ENCODE measurements around the gene TMEM170A. TPM values are rescaled to one million over a fixed set of nuclear protein-coding genes. Genes with fewer than 3 reads are reported as not detected.

Gene TMEM170A
- total RNA-seq, 1 experiment from 2014 or later, result 31.4 TPM

GRCh38 chr16:75461575-75461974, 2.9 kb downstream of the TMEM170A start:
- Histone ChIP-seq H3K27me3 (ENCODE audit: insufficient read depth, low read depth) (no peaks in the 10 kb centered on the region), H3K27ac (no peak overlapping the region), H3K4me3 (no peak overlapping the region), H4K20me1 (ENCODE audit: insufficient read depth) (peaks cover 45% of the 10 kb centered on the region), H3K36me3 (ENCODE audit: low read depth) (0 out of 2 replicates have a peak, but pooled peaks cover 6% of the 10 kb centered on the region), H2AFZ (no peak overlapping the region), H3K9me2 (ENCODE audit: insufficient read depth) (no peaks in the 10 kb centered on the region), H3K9me3 (ENCODE audit: insufficient read depth, low read depth) (no peaks in the 10 kb centered on the region), H3K79me2 (ENCODE audit: low read depth) (peaks cover 75% of the 10 kb centered on the region), H3K4me2 (0 out of 2 replicates have a peak overlapping the region, but pooled peaks have one; percentile 3), H3K4me1 (replicated peaks; ENCODE audit: insufficient read depth) (peaks cover 18% of the 10 kb centered on the region), H3F3A (ENCODE audit: insufficient read depth, low read depth) (peaks cover 5% of the 10 kb centered on the region; the same call in 1 of the 2 replicates)
- DNase-seq, result no peak
- TF ChIP-seq EZH2 (IDR thresholded peaks at IDR 0.05; ENCODE audit: low read depth), result no peak
- ChIA-PET POLR2A (ENCODE audit: unreplicated experiment) (no interaction called here), CTCF (no interaction called here)
- intact Hi-C loops (cut with micrococcal nuclease; ENCODE audit: unreplicated experiment), result loop anchor here (10.0 kb wide), 1 partner anchor 267 kb away; no protein-coding TSS in a partner anchor
- BruUV-seq (replicated peaks), result no TSS peak

GRCh38 chr16:75460446-75460845, 4.0 kb downstream of the TMEM170A start:
- CTCF ChIA-PET, result no interaction called here
- no peak overlapping the region for H2AFZ ChIP-seq
- intact Hi-C loops (cut with micrococcal nuclease; ENCODE audit: unreplicated experiment), result loop anchor here (10.0 kb wide), 1 partner anchor 266 kb away; no protein-coding TSS in a partner anchor
- POLR2A ChIA-PET (ENCODE audit: unreplicated experiment), result no interaction called here
- 0 out of 2 replicates have a peak, but pooled peaks cover 6% of the 10 kb centered on the region for H3K36me3 ChIP-seq (ENCODE audit: low read depth)
- TF ChIP-seq CTCF (conservative IDR thresholded peaks at IDR 0.05) (no peak), EZH2 (IDR thresholded peaks at IDR 0.05; ENCODE audit: low read depth) (no peak)
- peaks cover 84% of the 10 kb centered on the region for H3K79me2 ChIP-seq (ENCODE audit: low read depth)
- H3F3A ChIP-seq (ENCODE audit: insufficient read depth, low read depth), result peaks cover 5% of the 10 kb centered on the region; the same call in 1 of the 2 replicates
- H3K4me2 ChIP-seq, result no peak overlapping the region
- no TSS peak for BruUV-seq (replicated peaks)
- H3K27ac ChIP-seq, result no peak overlapping the region
- H3K9me2 ChIP-seq (ENCODE audit: insufficient read depth), result no peaks in the 10 kb centered on the region
- H3K9me3 ChIP-seq (ENCODE audit: insufficient read depth, low read depth), result no peaks in the 10 kb centered on the region
- no peak for DNase-seq
- peaks cover 18% of the 10 kb centered on the region for H3K4me1 ChIP-seq (replicated peaks; ENCODE audit: insufficient read depth)
- no peaks in the 10 kb centered on the region for H3K27me3 ChIP-seq (ENCODE audit: insufficient read depth, low read depth)
- H4K20me1 ChIP-seq (ENCODE audit: insufficient read depth), result peaks cover 51% of the 10 kb centered on the region
- no peak overlapping the region for H3K4me3 ChIP-seq

GRCh38 chr16:75459691-75460090, 4.8 kb downstream of the TMEM170A start:
- TF ChIP-seq CTCF (conservative IDR thresholded peaks at IDR 0.05) (no peak), EZH2 (IDR thresholded peaks at IDR 0.05; ENCODE audit: low read depth) (no peak)
- Histone ChIP-seq H3K9me2 (ENCODE audit: insufficient read depth) (no peaks in the 10 kb centered on the region), H3K36me3 (ENCODE audit: low read depth) (0 out of 2 replicates have a peak, but pooled peaks cover 6% of the 10 kb centered on the region), H3K9me3 (ENCODE audit: insufficient read depth, low read depth) (no peaks in the 10 kb centered on the region), H3F3A (ENCODE audit: insufficient read depth, low read depth) (no peaks in the 10 kb centered on the region), H2AFZ (no peak overlapping the region), H3K4me2 (no peak overlapping the region), H3K79me2 (ENCODE audit: low read depth) (peaks cover 89% of the 10 kb centered on the region), H3K27me3 (ENCODE audit: insufficient read depth, low read depth) (no peaks in the 10 kb centered on the region), H3K27ac (no peak overlapping the region), H3K4me3 (no peak overlapping the region), H4K20me1 (ENCODE audit: insufficient read depth) (peaks cover 51% of the 10 kb centered on the region), H3K4me1 (replicated peaks; ENCODE audit: insufficient read depth) (peaks cover 18% of the 10 kb centered on the region)
- ChIA-PET POLR2A (ENCODE audit: unreplicated experiment) (no interaction called here), CTCF (no interaction called here)
- intact Hi-C loops (cut with micrococcal nuclease; ENCODE audit: unreplicated experiment), result loop anchor here (10.0 kb wide), 1 partner anchor 265 kb away; no protein-coding TSS in a partner anchor
- BruUV-seq (replicated peaks), result no TSS peak
- DNase-seq, result no peak

GRCh38 chr16:75458439-75458838, 6.0 kb downstream of the TMEM170A start:
- ChIA-PET CTCF (no interaction called here), POLR2A (ENCODE audit: unreplicated experiment) (no interaction called here)
- Histone ChIP-seq H3K4me3 (no peak overlapping the region), H4K20me1 (ENCODE audit: insufficient read depth) (peaks cover 56% of the 10 kb centered on the region), H3K79me2 (ENCODE audit: low read depth) (peaks cover 94% of the 10 kb centered on the region), H3K36me3 (ENCODE audit: low read depth) (0 out of 2 replicates have a peak, but pooled peaks cover 6% of the 10 kb centered on the region), H3K9me3 (ENCODE audit: insufficient read depth, low read depth) (no peaks in the 10 kb centered on the region), H3K4me2 (no peak overlapping the region), H3K4me1 (replicated peaks; ENCODE audit: insufficient read depth) (peaks cover 18% of the 10 kb centered on the region), H3K9me2 (ENCODE audit: insufficient read depth) (no peaks in the 10 kb centered on the region), H3K27ac (no peak overlapping the region), H3F3A (ENCODE audit: insufficient read depth, low read depth) (no peaks in the 10 kb centered on the region), H2AFZ (no peak overlapping the region), H3K27me3 (ENCODE audit: insufficient read depth, low read depth) (no peaks in the 10 kb centered on the region)
- BruUV-seq (replicated peaks), result no TSS peak
- TF ChIP-seq CTCF (conservative IDR thresholded peaks at IDR 0.05) (no peak), EZH2 (IDR thresholded peaks at IDR 0.05; ENCODE audit: low read depth) (no peak)
- intact Hi-C loops (cut with micrococcal nuclease; ENCODE audit: unreplicated experiment), result no loop called here
- DNase-seq, result no peak
